Pancreas (tissue), 10 donors: ENCODE results near the gene MSLN. TPM values are rescaled to one million over a fixed set of nuclear protein-coding genes. Genes with fewer than 3 reads are reported as not detected.

ENCODE experiments used
- ATAC-seq, 4 donors: fragments of 200-7000 bp; cut with Tn5 transposase; one replicate each; pipeline versions ENCODE4 v1.8.0 to v1.9.1; 2020; ENCODE audit warnings: mild to moderate bottlenecking in 4 of 4, moderate library complexity in 4 of 4
- DNase-seq, 6 donors: peaks; one replicate each; pipeline ENCODE4 v3.0.0-alpha.2; 2020
- FAIRE-seq: peaks from 2 replicates; lab custom pipeline; 2012; peaks lifted over from hg19 to GRCh38; lab: Jason Lieb, UNC
- H3K27ac ChIP-seq, 4 donors: fragments of 200-600 bp; sonication (generic); 1 replicate in 3 of 4; 2 replicates in 1 of 4; pipeline versions ENCODE4 v1.5.0 to v1.8.0; 2020
- H3K27me3 ChIP-seq, 4 donors: fragments of 200-600 bp; one replicate each; pipeline ENCODE4 v1.8.0; 2021
- H3K36me3 ChIP-seq, 3 donors: fragments of 200-600 bp; sonication (generic) in 1 of 3; one replicate each; pipeline versions ENCODE4 v1.5.0 to v1.8.0; 2020 to 2021
- H3K4me1 ChIP-seq, 3 donors: fragments of 200-600 bp; one replicate each; pipeline ENCODE4 v1.8.0; 2021
- H3K4me3 ChIP-seq, 4 donors: fragments of 200-600 bp; sonication (generic) in 2 of 4; one replicate each; pipeline versions ENCODE4 v1.5.0 to v1.8.0; 2020 to 2021
- H3K9me3 ChIP-seq, 4 donors: fragments of 200-600 bp; one replicate each; pipeline ENCODE4 v1.8.0; 2021
- WGBS, 2 donors: extraction: QIAGEN DNeasy Blood & Tissue Kit; methylation state at CpG; one replicate each; pipeline ENCODE4 v1.1.7; 2013; 5-methylcytosine and 5-hydroxymethylcytosine counted together
- intact Hi-C, 3 donors: fragments of 100-400 bp; cut with DNase I; formaldehyde crosslinking; loops; one replicate each; pipeline versions ENCODE4 v1.11.1 to v1.14.2; 2022
- polyA plus RNA-seq, 2 donors: library from polyadenylated mRNA; stranded (reverse); fragments of 200-250 nt; gene quantifications; one replicate each; pipeline ENCODE4 v1.2.3, GENCODE V29; 2013
- total RNA-seq, 6 donors: library from RNA; stranded (reverse); fragmentation: NEBNext Ultra II Directional in 4 of 6; extraction: Animal tissue kit (Norgen Biotek cat#: 25700) in 4 of 6; gene quantifications; one replicate each; pipeline versions ENCODE4 v1.2.1 to v1.2.4, GENCODE V29; 2021 to 2023
- TF ChIP-seq, protein P1 (sequence below), 4 donors: fragments of 200-600 bp; sonication (generic) in 3 of 4; IDR thresholded peaks; one replicate each; pipeline versions ENCODE4 v1.5.0 to v1.8.0; 2021; ENCODE audit warnings: antibody characterized with exemption in 4 of 4
- donor health status: healthy with polysubstance abuse.
- donor health status: DM: no; HTN: no; CAD: no; lungs with moderate emphysema.
- donor health status: DM: no; HTN: no; CAD: no.
- donor health status: control.
- donor health status: control.
- donor health status: Bipolar disorder and iron deficiency.
- donor health status: DM: yes; HTN: yes; CAD: no.
- donor health status: DM: no; HTN: no; CAD: no.
- donor health status: DM: no; HTN: no; CAD: no.
- donor health status: DM: yes; HTN: yes; CAD: no.

Gene MSLN
- total and polyA plus RNA-seq, 8 donors, result 0.35 to 4.6 (median 0.96) TPM; not detected in 1

DNA sequence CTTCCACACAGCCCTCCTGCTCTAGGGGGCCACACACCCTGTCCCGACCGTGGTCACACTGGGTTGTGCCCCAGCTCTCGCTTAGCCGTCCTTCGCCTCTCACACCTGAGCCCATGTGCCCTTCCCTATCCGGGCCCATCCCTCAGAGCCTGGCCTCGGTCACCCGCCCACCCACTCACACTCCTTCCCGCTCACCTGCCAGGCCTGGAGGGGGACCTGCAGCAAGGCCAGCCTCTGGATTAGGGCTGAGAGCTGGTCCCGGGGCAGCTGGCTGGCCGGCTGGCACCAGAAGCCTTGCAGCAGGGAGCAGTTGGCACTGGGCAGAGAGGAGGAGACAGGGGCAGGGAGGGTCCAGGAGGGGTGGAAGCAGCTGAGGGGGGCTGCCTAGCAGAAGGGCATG lies 17.9 kb downstream of the MSLN start:
- Histone ChIP-seq H3K4me3 (no peak overlapping the region), H3K27me3 (no peaks in the 10 kb centered on the region), H3K27ac (no peak overlapping the region), H3K9me3 (no peaks in the 10 kb centered on the region), H3K4me1 (no peaks in the 10 kb centered on the region), H3K36me3 (no peaks in the 10 kb centered on the region)
- WGBS, 2 donors, result 57 to 62% methylated on average over 11 of the region's 11 CpGs
- TF ChIP-seq, protein P1, sequence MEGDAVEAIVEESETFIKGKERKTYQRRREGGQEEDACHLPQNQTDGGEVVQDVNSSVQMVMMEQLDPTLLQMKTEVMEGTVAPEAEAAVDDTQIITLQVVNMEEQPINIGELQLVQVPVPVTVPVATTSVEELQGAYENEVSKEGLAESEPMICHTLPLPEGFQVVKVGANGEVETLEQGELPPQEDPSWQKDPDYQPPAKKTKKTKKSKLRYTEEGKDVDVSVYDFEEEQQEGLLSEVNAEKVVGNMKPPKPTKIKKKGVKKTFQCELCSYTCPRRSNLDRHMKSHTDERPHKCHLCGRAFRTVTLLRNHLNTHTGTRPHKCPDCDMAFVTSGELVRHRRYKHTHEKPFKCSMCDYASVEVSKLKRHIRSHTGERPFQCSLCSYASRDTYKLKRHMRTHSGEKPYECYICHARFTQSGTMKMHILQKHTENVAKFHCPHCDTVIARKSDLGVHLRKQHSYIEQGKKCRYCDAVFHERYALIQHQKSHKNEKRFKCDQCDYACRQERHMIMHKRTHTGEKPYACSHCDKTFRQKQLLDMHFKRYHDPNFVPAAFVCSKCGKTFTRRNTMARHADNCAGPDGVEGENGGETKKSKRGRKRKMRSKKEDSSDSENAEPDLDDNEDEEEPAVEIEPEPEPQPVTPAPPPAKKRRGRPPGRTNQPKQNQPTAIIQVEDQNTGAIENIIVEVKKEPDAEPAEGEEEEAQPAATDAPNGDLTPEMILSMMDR (IDR thresholded peaks at IDR 0.05), result no peak
- intact Hi-C loops, result no loop called here
- no peak for FAIRE-seq
- DNase-seq, result no peak
- ATAC-seq, result peak in 1 of 4 donors; percentile 8

DNA sequence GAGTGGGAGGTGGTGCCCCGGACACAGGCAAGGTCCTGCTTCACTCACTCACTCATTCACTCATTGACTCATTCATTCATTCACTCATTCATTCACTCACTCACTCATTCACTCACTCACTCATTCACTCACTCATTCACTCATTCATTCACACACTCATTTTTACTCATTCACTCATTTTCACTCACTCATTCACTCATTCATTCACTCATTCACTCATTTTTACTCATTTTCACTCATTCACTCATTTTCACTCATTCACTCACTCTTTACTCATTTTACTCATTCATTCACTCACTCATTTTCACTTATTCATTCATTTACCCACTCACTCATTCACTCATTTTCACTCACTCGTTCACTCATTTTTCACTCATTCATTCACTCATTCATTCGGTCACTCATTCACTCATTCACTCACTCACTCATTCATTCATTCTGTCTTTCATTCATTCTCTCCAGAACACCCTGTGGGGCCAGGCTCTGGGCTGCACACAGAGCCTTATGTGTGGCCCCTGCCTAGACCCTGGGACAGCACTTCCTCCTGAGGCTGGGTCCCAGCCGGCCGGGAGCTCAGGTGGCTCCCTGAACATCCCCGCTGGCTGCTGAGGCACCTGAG lies 18.5 kb downstream of the MSLN start:
- ATAC-seq, result no peak
- no peaks in the 10 kb centered on the region for H3K27me3 ChIP-seq
- intact Hi-C loops, result no loop called here

DNA sequence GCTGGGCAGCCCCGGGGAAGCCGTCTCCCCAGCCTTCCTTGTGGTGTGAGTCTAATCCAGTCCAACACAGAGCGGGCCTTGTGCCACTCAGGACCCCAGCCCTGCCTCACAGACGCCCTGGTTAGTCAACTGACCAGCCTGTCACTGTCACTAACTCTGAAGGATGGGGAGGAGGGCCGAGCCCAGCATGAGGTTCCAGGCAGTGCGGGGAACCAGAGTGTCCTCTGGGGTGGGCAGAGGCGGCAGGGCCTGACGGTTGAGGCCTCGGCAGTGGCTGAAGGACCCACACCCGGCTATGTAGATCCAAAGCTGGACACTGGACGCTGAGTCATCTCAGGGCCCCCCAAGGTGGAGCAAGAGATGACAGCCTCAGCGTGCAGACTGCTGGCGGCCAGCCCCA lies 19.0 kb downstream of the MSLN start:
- Histone ChIP-seq H3K9me3 (no peaks in the 10 kb centered on the region), H3K36me3 (no peaks in the 10 kb centered on the region), H3K27ac (no peak overlapping the region), H3K27me3 (no peaks in the 10 kb centered on the region), H3K4me1 (no peaks in the 10 kb centered on the region), H3K4me3 (no peak overlapping the region)
- no peak for FAIRE-seq
- ATAC-seq, result no peak
- WGBS, 2 donors, result 49 to 62% methylated on average over 13 of the region's 13 CpGs
- intact Hi-C loops, result no loop called here
- no peak for DNase-seq
- TF ChIP-seq, protein P1 (IDR thresholded peaks at IDR 0.05), result no peak

More for the DNA sequence above, 18.5 kb downstream of the MSLN start:
- H3K4me3 ChIP-seq, result no peak overlapping the region
- no peaks in the 10 kb centered on the region for H3K4me1 ChIP-seq
- TF ChIP-seq, protein P1 (IDR thresholded peaks at IDR 0.05), result no peak
- DNase-seq, result no peak
- FAIRE-seq, result no peak
- no peaks in the 10 kb centered on the region for H3K9me3 ChIP-seq
- WGBS, 2 donors, result 62 to 81% methylated on average over 6 of the region's 6 CpGs
- H3K36me3 ChIP-seq, result no peaks in the 10 kb centered on the region
- no peak overlapping the region for H3K27ac ChIP-seq

DNA sequence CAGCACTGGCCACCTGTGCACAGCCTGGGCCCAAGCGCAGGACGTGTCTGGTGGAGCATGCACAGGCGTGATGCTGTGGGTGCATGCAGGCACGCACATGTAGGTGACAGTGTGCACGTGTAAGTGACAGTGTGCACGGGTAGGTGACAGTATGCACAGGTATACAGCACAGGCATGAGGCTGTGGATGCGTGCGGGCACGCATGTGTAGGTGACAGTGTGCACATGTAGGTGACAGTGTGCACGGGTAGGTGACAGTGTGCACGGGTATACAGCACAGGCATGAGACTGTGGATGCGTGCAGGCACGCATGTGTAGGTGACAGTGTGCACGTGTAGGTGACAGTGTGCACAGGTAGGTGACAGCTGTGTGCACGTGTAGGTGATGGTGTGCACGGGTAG lies 19.8 kb downstream of the MSLN start:
- intact Hi-C loops, result loop anchor here in 1 of 3 donors (10.0 kb wide), 1 partner anchor 75 kb away; the partner anchor contains the start of gene FBXL16
- Histone ChIP-seq H3K4me1 (no peaks in the 10 kb centered on the region), H3K4me3 (no peak overlapping the region), H3K36me3 (no peaks in the 10 kb centered on the region), H3K27me3 (no peaks in the 10 kb centered on the region), H3K27ac (no peak overlapping the region), H3K9me3 (no peaks in the 10 kb centered on the region)
- ATAC-seq (no peak), DNase-seq (no peak), FAIRE-seq (no peak)
- TF ChIP-seq, protein P1 (IDR thresholded peaks at IDR 0.05), result no peak
- 62 to 73% methylated on average over 16 of the region's 16 CpGs for WGBS, 2 donors

GRCh38 chr16:781346-782010 lies 20.9 kb downstream of the MSLN start:
- DNase-seq, result no peak
- no peaks in the 10 kb centered on the region for H3K36me3 ChIP-seq
- H3K9me3 ChIP-seq, result no peaks in the 10 kb centered on the region
- H3K27ac ChIP-seq, result no peak overlapping the region
- H3K27me3 ChIP-seq, result no peaks in the 10 kb centered on the region
- TF ChIP-seq, protein P1 (IDR thresholded peaks at IDR 0.05), result no peak
- intact Hi-C loops, result loop anchor here in 1 of 3 donors (10.0 kb wide), 1 partner anchor 77 kb away; the partner anchor contains the start of gene FBXL16
- no peak for FAIRE-seq
- ATAC-seq, result no peak
- no peaks in the 10 kb centered on the region for H3K4me1 ChIP-seq
- H3K4me3 ChIP-seq, result no peak overlapping the region
- 41 to 53% methylated on average over 19 of the region's 19 CpGs for WGBS, 2 donors
